WTC11 (cell line): ENCODE measurements around the gene SGPP1. TPM values are rescaled to one million over a fixed set of nuclear protein-coding genes. Genes with fewer than 3 reads are reported as not detected.
A peak's percentile ranks its signal among the peaks of the same experiment; 100 is the strongest.
"Not testable (repeated sequence)": the region's sequence is repeated elsewhere in the genome, so short reads cannot be mapped to it uniquely, and the experiment has no call there.

Experiments used
- ATAC-seq: fragments of 200-7000 bp; cut with Tn5 transposase; 2 replicates; pipeline ENCODE4 v1.10.0; 2021; ENCODE audit warnings: mild to moderate bottlenecking, moderate library complexity
- CTCF ChIA-PET: fragments of 300-600 bp; sonication (Branson Sonifier 250); formaldehyde crosslinking; loops from one replicate; lab custom pipeline; 2021; ENCODE audit warnings: antibody characterized with exemption; lab: Charles Lee
- POLR2A ChIA-PET: fragments of 350-600 bp; sonication (Branson Sonifier 250); formaldehyde crosslinking; loops from one replicate; lab custom pipeline; 2021; ENCODE audit warnings: antibody characterized with exemption; lab: Charles Lee
- DNase-seq: peaks from one replicate; pipeline ENCODE4 v3.0.0; 2021; ENCODE audit warnings: low spot score
- H3K27ac Mint-ChIP-seq: 2 replicates; pipeline ENCODE4 v1.8.0; 2021; ENCODE audit warnings: mixed read lengths
- H3K27me3 Mint-ChIP-seq: 2 replicates; pipeline ENCODE4 v1.8.0; 2021; ENCODE audit warnings: low read depth, mild to moderate bottlenecking, moderate library complexity, mixed read lengths
- H3K36me3 Mint-ChIP-seq: 2 replicates; pipeline ENCODE4 v1.8.0; 2021; ENCODE audit warnings: mixed read lengths
- H3K4me1 Mint-ChIP-seq: 2 replicates; pipeline ENCODE4 v1.8.0; 2022; ENCODE audit warnings: mixed read lengths
- H3K4me3 Mint-ChIP-seq: 2 replicates; pipeline ENCODE4 v1.8.0; 2021; ENCODE audit warnings: mild to moderate bottlenecking, moderate library complexity, mixed read lengths
- H3K9me3 Mint-ChIP-seq: 2 replicates; pipeline ENCODE4 v1.8.0; 2021; ENCODE audit warnings: mixed read lengths
- FOXJ3 ChIP-seq: sonication (generic); formaldehyde crosslinking; IDR thresholded peaks from 2 replicates; pipeline ENCODE4 v1.9.0; 2021; ENCODE audit warnings: missing genetic modification reagents, mild to moderate bottlenecking, borderline replicate concordance
- GTF2I ChIP-seq: fragments of 250-450 bp; sonication (Bioruptor Pico); conservative IDR thresholded peaks from 2 replicates; pipeline ENCODE4 v1.4.0; 2021; ENCODE audit warnings: mild to moderate bottlenecking
- JAZF1 ChIP-seq: fragments of 250-450 bp; sonication (Bioruptor Pico); IDR thresholded peaks from 2 replicates; pipeline ENCODE4 v1.9.0; 2021; ENCODE audit warnings: moderate library complexity, mild to moderate bottlenecking, inconsistent platforms
- KAT7 ChIP-seq: sonication (generic); formaldehyde crosslinking; IDR thresholded peaks from 2 replicates; pipeline ENCODE4 v1.8.1; 2023; ENCODE audit warnings: missing genetic modification reagents, mild to moderate bottlenecking, borderline replicate concordance
- MXD4 ChIP-seq: fragments of 250-450 bp; sonication (Bioruptor Pico); IDR thresholded peaks from 2 replicates; pipeline ENCODE4 v1.8.0; 2021; ENCODE audit warnings: mild to moderate bottlenecking, moderate library complexity, borderline replicate concordance
- NFYB ChIP-seq: sonication (generic); formaldehyde crosslinking; conservative IDR thresholded peaks from 2 replicates; pipeline ENCODE4 v1.8.0; 2022; ENCODE audit warnings: low read depth, missing genetic modification reagents
- TCF7 ChIP-seq: sonication (generic); formaldehyde crosslinking; IDR thresholded peaks from 2 replicates; pipeline ENCODE4 v1.8.0; 2022; ENCODE audit warnings: mild to moderate bottlenecking, low read depth, missing genetic modification reagents, moderate library complexity
- TEAD4 ChIP-seq: sonication (generic); formaldehyde crosslinking; IDR thresholded peaks from 2 replicates; pipeline ENCODE4 v1.8.0; 2022; ENCODE audit warnings: mild to moderate bottlenecking, missing genetic modification reagents
- ZNF121 ChIP-seq: sonication (generic); formaldehyde crosslinking; IDR thresholded peaks from 2 replicates; pipeline ENCODE4 v1.8.0; 2023; ENCODE audit warnings: missing genetic modification reagents
- ZNF138 ChIP-seq: sonication (generic); formaldehyde crosslinking; conservative IDR thresholded peaks from 2 replicates; pipeline ENCODE4 v1.8.1; 2022; ENCODE audit warnings: mild to moderate bottlenecking, moderate library complexity, missing genetic modification reagents
- ZNF671 ChIP-seq: fragments of 250-450 bp; sonication (Bioruptor Pico); IDR thresholded peaks from 2 replicates; pipeline ENCODE4 v1.8.0; 2021; ENCODE audit warnings: mild to moderate bottlenecking
- total RNA-seq: library from RNA; stranded (reverse); gene quantifications from 3 replicates; pipeline ENCODE4 v1.2.3, GENCODE V29; 2021
- TF ChIP-seq, protein P1 (sequence below): sonication (generic); formaldehyde crosslinking; conservative IDR thresholded peaks from 2 replicates; pipeline ENCODE4 v1.8.1; 2023; ENCODE audit warnings: mild to moderate bottlenecking, low read depth, missing genetic modification reagents, moderate library complexity
- TF ChIP-seq, protein P2 (sequence below): fragments of 250-450 bp; sonication (Bioruptor Pico); IDR thresholded peaks from 2 replicates; pipeline ENCODE4 v1.9.0; 2021; ENCODE audit warnings: mild to moderate bottlenecking
- TF ChIP-seq, protein P3 (sequence below): sonication (generic); formaldehyde crosslinking; IDR thresholded peaks from 2 replicates; pipeline ENCODE4 v1.8.1; 2023; ENCODE audit warnings: mild to moderate bottlenecking, missing genetic modification reagents, moderate library complexity
- TF ChIP-seq, protein P4 (sequence below): sonication (generic); formaldehyde crosslinking; IDR thresholded peaks from 2 replicates; pipeline ENCODE4 v1.8.1; 2023; ENCODE audit warnings: mild to moderate bottlenecking, missing genetic modification reagents
- TF ChIP-seq, protein P5 (sequence below): sonication (generic); formaldehyde crosslinking; IDR thresholded peaks from 2 replicates; pipeline ENCODE4 v1.8.1; 2023; ENCODE audit warnings: mild to moderate bottlenecking, missing genetic modification reagents
- TF ChIP-seq, protein P6 (sequence below): sonication (generic); formaldehyde crosslinking; IDR thresholded peaks from 2 replicates; pipeline ENCODE4 v1.8.1; 2023; ENCODE audit warnings: mild to moderate bottlenecking, missing genetic modification reagents, moderate library complexity

Gene SGPP1
- total RNA-seq, 1 experiment from 2014 or later: 8.5 TPM

DNA sequence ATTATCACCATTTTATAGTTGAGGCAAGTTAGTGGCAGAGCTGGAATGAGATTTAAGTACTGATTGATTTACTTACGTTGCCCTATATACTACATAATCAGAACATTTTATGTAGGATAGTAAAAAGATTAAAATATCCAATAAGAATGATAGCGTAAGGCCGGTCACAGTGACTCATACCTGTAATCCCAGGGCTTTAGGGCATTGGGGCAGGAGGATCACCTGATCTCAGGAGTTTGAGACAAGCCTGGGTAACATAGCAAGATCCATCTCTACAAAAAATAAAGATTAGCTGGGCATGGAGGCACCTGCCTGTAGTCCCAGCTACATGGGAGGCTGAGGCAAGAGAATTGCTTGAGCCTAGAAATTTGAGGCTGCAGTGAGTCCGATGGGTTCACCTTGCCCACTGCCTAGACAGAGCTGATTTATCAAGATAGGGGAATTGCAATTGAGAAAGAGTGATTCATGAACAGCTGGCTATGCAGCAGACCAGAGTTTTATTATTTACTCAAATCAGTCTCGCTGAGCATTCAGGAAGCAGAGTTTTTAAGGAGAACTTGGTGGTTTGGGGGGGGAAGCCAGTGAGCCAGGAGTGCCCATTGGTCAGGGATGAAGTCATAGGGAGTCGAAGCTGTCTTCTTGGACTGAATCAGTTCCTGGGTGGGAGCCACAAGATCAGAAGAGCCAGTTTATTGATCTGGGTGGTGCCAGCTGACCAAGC is 24.7 kb upstream of the SGPP1 start (continued):
- TF ChIP-seq, protein P1, sequence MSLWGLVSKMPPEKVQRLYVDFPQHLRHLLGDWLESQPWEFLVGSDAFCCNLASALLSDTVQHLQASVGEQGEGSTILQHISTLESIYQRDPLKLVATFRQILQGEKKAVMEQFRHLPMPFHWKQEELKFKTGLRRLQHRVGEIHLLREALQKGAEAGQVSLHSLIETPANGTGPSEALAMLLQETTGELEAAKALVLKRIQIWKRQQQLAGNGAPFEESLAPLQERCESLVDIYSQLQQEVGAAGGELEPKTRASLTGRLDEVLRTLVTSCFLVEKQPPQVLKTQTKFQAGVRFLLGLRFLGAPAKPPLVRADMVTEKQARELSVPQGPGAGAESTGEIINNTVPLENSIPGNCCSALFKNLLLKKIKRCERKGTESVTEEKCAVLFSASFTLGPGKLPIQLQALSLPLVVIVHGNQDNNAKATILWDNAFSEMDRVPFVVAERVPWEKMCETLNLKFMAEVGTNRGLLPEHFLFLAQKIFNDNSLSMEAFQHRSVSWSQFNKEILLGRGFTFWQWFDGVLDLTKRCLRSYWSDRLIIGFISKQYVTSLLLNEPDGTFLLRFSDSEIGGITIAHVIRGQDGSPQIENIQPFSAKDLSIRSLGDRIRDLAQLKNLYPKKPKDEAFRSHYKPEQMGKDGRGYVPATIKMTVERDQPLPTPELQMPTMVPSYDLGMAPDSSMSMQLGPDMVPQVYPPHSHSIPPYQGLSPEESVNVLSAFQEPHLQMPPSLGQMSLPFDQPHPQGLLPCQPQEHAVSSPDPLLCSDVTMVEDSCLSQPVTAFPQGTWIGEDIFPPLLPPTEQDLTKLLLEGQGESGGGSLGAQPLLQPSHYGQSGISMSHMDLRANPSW (CRISPR knock-in tag): no peak
- TF ChIP-seq JAZF1 (CRISPR knock-in tag) (no peak), MXD4 (no peak), NFYB (CRISPR knock-in tag) (no peak), ZNF121 (no peak), TCF7 (CRISPR knock-in tag) (no peak), KAT7 (CRISPR knock-in tag) (no peak), ZNF671 (CRISPR knock-in tag) (no peak), ZNF138 (CRISPR knock-in tag) (no peak), FOXJ3 (CRISPR knock-in tag) (no peak), TEAD4 (CRISPR knock-in tag) (no peak)
- TF ChIP-seq, protein P2, sequence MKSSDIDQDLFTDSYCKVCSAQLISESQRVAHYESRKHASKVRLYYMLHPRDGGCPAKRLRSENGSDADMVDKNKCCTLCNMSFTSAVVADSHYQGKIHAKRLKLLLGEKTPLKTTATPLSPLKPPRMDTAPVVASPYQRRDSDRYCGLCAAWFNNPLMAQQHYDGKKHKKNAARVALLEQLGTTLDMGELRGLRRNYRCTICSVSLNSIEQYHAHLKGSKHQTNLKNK (CRISPR knock-in tag): no peak

DNA sequence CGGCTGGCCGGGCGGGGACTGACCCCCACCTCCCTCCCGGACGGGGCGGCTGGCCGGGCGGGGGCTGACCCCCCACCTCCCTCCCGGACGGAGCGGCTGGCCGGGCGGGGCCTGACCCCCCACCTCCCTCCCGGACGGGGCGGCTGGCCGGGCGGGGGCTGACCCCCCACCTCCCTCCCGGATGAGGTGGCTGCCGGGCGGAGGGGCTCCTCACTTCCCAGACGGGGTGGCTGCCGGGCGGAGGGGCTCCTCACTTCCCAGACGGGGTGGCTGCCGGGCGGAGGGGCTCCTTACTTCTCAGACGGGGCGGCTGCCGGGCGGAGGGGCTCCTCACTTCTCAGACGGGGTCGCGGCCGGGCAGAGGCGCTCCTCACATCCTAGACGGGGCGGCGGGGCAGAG is 23.2 kb upstream of the SGPP1 start:
- H3K4me3 Mint-ChIP-seq, H3K27me3 Mint-ChIP-seq, POLR2A ChIA-PET, H3K36me3 Mint-ChIP-seq, H3K4me1 Mint-ChIP-seq, H3K9me3 Mint-ChIP-seq, DNase-seq, H3K27ac Mint-ChIP-seq, CTCF ChIA-PET, ATAC-seq: not testable (repeated sequence)

DNA sequence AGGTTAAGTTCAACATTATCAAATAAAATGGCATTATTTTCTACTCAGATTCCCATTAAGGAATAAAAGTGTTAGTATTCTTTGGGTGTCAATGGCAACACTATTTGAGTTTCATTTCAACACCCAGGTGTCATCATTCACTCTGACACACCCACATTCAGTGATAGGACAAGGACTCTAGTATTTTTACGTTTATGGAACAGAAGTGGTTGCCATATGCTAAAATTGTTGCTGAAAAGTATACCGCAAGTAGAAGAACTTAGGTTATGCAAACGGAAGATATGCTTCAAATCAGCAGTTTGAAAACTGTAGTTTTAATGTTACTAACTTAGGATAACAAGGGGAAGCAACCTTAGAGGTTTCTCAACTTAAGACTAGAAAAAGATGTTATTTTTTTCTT is 20.0 kb upstream of the SGPP1 start:
- TF ChIP-seq, protein P3, sequence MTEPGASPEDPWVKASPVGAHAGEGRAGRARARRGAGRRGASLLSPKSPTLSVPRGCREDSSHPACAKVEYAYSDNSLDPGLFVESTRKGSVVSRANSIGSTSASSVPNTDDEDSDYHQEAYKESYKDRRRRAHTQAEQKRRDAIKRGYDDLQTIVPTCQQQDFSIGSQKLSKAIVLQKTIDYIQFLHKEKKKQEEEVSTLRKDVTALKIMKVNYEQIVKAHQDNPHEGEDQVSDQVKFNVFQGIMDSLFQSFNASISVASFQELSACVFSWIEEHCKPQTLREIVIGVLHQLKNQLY (CRISPR knock-in tag): no peak
- TF ChIP-seq, all 79 proteins: peak for 0
- Mint-ChIP-seq H3K27ac (no peak overlapping the region), H3K4me3 (no peak overlapping the region), H3K36me3 (no peaks in the 10 kb centered on the region), H3K27me3 (no peaks in the 10 kb centered on the region; the same call in 1 of the 2 replicates), H3K4me1 (peaks cover 2% of the 10 kb centered on the region; the same call in 1 of the 2 replicates), H3K9me3 (peaks cover 5% of the 10 kb centered on the region)
- POLR2A ChIA-PET: no interaction called here
- no peak for ATAC-seq
- CTCF ChIA-PET: interaction anchor here (0.6 kb wide), 1 partner anchor 246 kb away, joined by 4 read pairs; no protein-coding TSS in a partner anchor
- DNase-seq: no peak

DNA sequence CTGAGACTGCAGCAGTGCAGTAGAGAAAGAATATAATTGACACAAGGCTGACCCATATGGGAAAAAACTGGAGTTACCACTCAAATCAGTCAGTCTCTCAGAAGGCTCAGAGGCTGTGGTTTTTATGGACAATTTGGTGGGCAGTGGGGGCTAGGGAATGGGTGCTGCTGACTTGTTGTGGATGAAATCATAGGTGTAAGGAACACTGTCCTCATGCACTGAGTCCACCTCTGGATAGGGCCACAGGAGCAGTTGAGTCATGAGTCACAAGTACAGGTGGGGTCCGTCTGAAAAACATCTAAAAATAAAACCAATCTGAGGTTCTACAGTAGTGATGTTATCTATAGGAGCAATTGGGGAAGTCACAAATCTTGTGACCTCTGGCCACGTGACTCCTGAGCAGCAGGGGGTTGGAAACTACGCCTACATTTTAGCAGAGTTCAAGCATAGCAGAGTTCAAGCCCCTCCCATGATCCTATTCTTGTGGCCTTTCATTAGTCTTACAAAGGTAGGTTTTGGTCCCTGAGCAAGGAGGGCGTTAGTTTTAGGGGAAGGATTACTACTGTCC is 18.1 kb upstream of the SGPP1 start:
- CTCF ChIA-PET: interaction anchor here (1.0 kb wide), 1 partner anchor 24 kb away, joined by 4 read pairs; no protein-coding TSS in a partner anchor
- peaks cover 2% of the 10 kb centered on the region; the same call in 1 of the 2 replicates for H3K4me1 Mint-ChIP-seq
- no peaks in the 10 kb centered on the region for H3K9me3 Mint-ChIP-seq
- H3K27ac Mint-ChIP-seq: no peak overlapping the region
- POLR2A ChIA-PET: no interaction called here
- DNase-seq (no peak), ATAC-seq (no peak; the same call in 1 of the 2 replicates)
- TF ChIP-seq, protein P4, sequence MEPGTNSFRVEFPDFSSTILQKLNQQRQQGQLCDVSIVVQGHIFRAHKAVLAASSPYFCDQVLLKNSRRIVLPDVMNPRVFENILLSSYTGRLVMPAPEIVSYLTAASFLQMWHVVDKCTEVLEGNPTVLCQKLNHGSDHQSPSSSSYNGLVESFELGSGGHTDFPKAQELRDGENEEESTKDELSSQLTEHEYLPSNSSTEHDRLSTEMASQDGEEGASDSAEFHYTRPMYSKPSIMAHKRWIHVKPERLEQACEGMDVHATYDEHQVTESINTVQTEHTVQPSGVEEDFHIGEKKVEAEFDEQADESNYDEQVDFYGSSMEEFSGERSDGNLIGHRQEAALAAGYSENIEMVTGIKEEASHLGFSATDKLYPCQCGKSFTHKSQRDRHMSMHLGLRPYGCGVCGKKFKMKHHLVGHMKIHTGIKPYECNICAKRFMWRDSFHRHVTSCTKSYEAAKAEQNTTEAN: no peak
- TF ChIP-seq ZNF121: no peak
- TF ChIP-seq, protein P5, sequence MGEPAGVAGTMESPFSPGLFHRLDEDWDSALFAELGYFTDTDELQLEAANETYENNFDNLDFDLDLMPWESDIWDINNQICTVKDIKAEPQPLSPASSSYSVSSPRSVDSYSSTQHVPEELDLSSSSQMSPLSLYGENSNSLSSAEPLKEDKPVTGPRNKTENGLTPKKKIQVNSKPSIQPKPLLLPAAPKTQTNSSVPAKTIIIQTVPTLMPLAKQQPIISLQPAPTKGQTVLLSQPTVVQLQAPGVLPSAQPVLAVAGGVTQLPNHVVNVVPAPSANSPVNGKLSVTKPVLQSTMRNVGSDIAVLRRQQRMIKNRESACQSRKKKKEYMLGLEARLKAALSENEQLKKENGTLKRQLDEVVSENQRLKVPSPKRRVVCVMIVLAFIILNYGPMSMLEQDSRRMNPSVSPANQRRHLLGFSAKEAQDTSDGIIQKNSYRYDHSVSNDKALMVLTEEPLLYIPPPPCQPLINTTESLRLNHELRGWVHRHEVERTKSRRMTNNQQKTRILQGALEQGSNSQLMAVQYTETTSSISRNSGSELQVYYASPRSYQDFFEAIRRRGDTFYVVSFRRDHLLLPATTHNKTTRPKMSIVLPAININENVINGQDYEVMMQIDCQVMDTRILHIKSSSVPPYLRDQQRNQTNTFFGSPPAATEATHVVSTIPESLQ: no peak
- TF ChIP-seq GTF2I (CRISPR knock-in tag): no peak
- TF ChIP-seq, protein P6, sequence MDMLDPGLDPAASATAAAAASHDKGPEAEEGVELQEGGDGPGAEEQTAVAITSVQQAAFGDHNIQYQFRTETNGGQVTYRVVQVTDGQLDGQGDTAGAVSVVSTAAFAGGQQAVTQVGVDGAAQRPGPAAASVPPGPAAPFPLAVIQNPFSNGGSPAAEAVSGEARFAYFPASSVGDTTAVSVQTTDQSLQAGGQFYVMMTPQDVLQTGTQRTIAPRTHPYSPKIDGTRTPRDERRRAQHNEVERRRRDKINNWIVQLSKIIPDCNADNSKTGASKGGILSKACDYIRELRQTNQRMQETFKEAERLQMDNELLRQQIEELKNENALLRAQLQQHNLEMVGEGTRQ (CRISPR knock-in tag): peak; percentile 73
- no peak overlapping the region for H3K4me3 Mint-ChIP-seq
- no peaks in the 10 kb centered on the region for H3K27me3 Mint-ChIP-seq
- no peaks in the 10 kb centered on the region for H3K36me3 Mint-ChIP-seq
